Measurements from ENCODE around the gene HSD11B1L.

HSD11B1L gene

GRCh38 chr19:5667751-5668271, 13.0 kb upstream of the HSD11B1L start:
- no peak for DNase-seq (ENCODE audit: low read depth)

- DNase-seq (ENCODE audit: low read depth), result no peak
Observed at GRCh38 chr19:5669212-5669611, 11.6 kb upstream of the HSD11B1L start.

- no peak for DNase-seq (ENCODE audit: low read depth)
Observed at GRCh38 chr19:5671600-5671999, 9.2 kb upstream of the HSD11B1L start.

GRCh38 chr19:5672708-5673459, 7.9 kb upstream of the HSD11B1L start:
- no peak for DNase-seq (ENCODE audit: low read depth)

- DNase-seq (ENCODE audit: low read depth), result no peak
Observed at GRCh38 chr19:5673752-5674151, 7.1 kb upstream of the HSD11B1L start.

- DNase-seq (ENCODE audit: low read depth), result no peak
Observed at GRCh38 chr19:5674714-5675113, 6.1 kb upstream of the HSD11B1L start.

GRCh38 chr19:5676105-5676771, 4.6 kb upstream of the HSD11B1L start:
- DNase-seq (ENCODE audit: low read depth), result no peak

GRCh38 chr19:5676772-5677105, 4.1 kb upstream of the HSD11B1L start:
- no peak for DNase-seq (ENCODE audit: low read depth)

- no peak for DNase-seq (ENCODE audit: low read depth)
Observed at GRCh38 chr19:5677136-5677535, 3.7 kb upstream of the HSD11B1L start.

- no peak for DNase-seq (ENCODE audit: low read depth)
Observed at GRCh38 chr19:5677580-5677979, 3.2 kb upstream of the HSD11B1L start.

GRCh38 chr19:5678071-5678718, 2.6 kb upstream of the HSD11B1L start:
- no peak for DNase-seq (ENCODE audit: low read depth)

- no peak for DNase-seq (ENCODE audit: low read depth)
Observed at GRCh38 chr19:5679289-5680083, 1.3 kb upstream of the HSD11B1L start.

GRCh38 chr19:5680084-5680436, 767 bp upstream of the HSD11B1L start:
- DNase-seq (ENCODE audit: low read depth), result no peak

GRCh38 chr19:5681391-5682106, 722 bp downstream of the HSD11B1L start:
- no peak for DNase-seq (ENCODE audit: low read depth)

GRCh38 chr19:5682107-5682482, 1.3 kb downstream of the HSD11B1L start:
- no peak for DNase-seq (ENCODE audit: low read depth)

- DNase-seq (ENCODE audit: low read depth), result no peak
Observed at GRCh38 chr19:5683177-5683886, 2.5 kb downstream of the HSD11B1L start.

GRCh38 chr19:5684694-5685430, 4.0 kb downstream of the HSD11B1L start:
- DNase-seq (ENCODE audit: low read depth), result no peak

GRCh38 chr19:5686326-5686646, 5.5 kb downstream of the HSD11B1L start:
- DNase-seq (ENCODE audit: low read depth), result no peak

- DNase-seq (ENCODE audit: low read depth), result peak; percentile 81
Observed at GRCh38 chr19:5686647-5687359, 6.0 kb downstream of the HSD11B1L start.
